K562 (cell line): ENCODE data around the gene BSN.

Experiments
- ETV6 ChIP-seq, 3 experiments: fragments of 150-350 bp in 1 of 3; sonication (generic) in 1 of 3; formaldehyde crosslinking in 1 of 3; IDR thresholded peaks; 2 replicates each; pipeline versions ENCODE4 v1.6.1 to v1.8.0; 2014 to 2022; ENCODE audit warnings: borderline replicate concordance in 2 of 3, low read depth in 2 of 3, antibody characterized with exemption in 1 of 3, low read length in 1 of 3, mild to moderate bottlenecking in 1 of 3, missing genetic modification reagents in 1 of 3
- HDAC3 ChIP-seq: fragments of 450-650 bp; IDR thresholded peaks from 2 replicates; pipeline ENCODE4 v1.6.1; 2018; ENCODE audit warnings: borderline replicate concordance, mild to moderate bottlenecking, moderate library complexity; ENCODE audit not compliant: partially characterized antibody
- KLF10 ChIP-seq: fragments of 250-450 bp; sonication (Bioruptor Pico); IDR thresholded peaks from 2 replicates; pipeline ENCODE4 v1.6.1; 2021; ENCODE audit warnings: matching md5 sums
- MEIS2 ChIP-seq: fragments of 450-650 bp; IDR thresholded peaks from 2 replicates; pipeline ENCODE4 v1.6.1; 2014; ENCODE audit warnings: mild to moderate bottlenecking; ENCODE audit not compliant: partially characterized antibody
- NCOA1 ChIP-seq: fragments of 450-650 bp; IDR thresholded peaks from 2 replicates; pipeline ENCODE4 v1.6.1; 2016; ENCODE audit warnings: low read depth
- NCOA6 ChIP-seq: fragments of 450-650 bp; IDR thresholded peaks from 2 replicates; pipeline ENCODE4 v1.6.1; 2017; ENCODE audit warnings: mild to moderate bottlenecking
- POLR2A ChIP-seq: fragments of 450-650 bp; conservative IDR thresholded peaks from 2 replicates; pipeline ENCODE4 v1.6.1; 2016
- TCF7L2 ChIP-seq: fragments of 150-350 bp; IDR thresholded peaks from 2 replicates; pipeline ENCODE4 v1.6.1; 2016; ENCODE audit warnings: low read depth, mild to moderate bottlenecking, low read length, moderate library complexity
- ZNF384 ChIP-seq: IDR thresholded peaks from 2 replicates; pipeline ENCODE4 v1.6.1; 2012; ENCODE audit warnings: low read depth, low read length, improper control_type of control experiment
- ZNF740 ChIP-seq, 3 experiments: fragments of 200-800 bp in 1 of 3; sonication (Bioruptor generic) in 1 of 3; sonication (generic) in 1 of 3; formaldehyde crosslinking in 1 of 3; IDR thresholded peaks; 2 replicates each; pipeline versions ENCODE4 v1.6.1 to v1.8.0; 2016 to 2022; ENCODE audit warnings: mild to moderate bottlenecking in 2 of 3, missing compliant biosample characterization in 2 of 3, missing genetic modification characterization in 2 of 3, missing genetic modification reagents in 1 of 3
- TF ChIP-seq, protein P1 (sequence below): fragments of 250-450 bp; sonication (Bioruptor Pico); IDR thresholded peaks from 2 replicates; pipeline ENCODE4 v1.8.0; 2021; ENCODE audit warnings: mild to moderate bottlenecking, moderate library complexity
- TF ChIP-seq, protein P2 (sequence below): sonication (generic); formaldehyde crosslinking; IDR thresholded peaks from 2 replicates; pipeline ENCODE4 v1.5.0; 2020; ENCODE audit warnings: missing genetic modification reagents

- TF ChIP-seq, protein P1, sequence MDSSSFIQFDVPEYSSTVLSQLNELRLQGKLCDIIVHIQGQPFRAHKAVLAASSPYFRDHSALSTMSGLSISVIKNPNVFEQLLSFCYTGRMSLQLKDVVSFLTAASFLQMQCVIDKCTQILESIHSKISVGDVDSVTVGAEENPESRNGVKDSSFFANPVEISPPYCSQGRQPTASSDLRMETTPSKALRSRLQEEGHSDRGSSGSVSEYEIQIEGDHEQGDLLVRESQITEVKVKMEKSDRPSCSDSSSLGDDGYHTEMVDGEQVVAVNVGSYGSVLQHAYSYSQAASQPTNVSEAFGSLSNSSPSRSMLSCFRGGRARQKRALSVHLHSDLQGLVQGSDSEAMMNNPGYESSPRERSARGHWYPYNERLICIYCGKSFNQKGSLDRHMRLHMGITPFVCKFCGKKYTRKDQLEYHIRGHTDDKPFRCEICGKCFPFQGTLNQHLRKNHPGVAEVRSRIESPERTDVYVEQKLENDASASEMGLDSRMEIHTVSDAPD (CRISPR knock-in tag): no peak
- TF ChIP-seq KLF10 (CRISPR knock-in tag) (no peak), NCOA6 (no peak), TCF7L2 (no peak), POLR2A (no peak), ZNF740 (CRISPR knock-in tag; IDR thresholded peaks at IDR 0.05) (no peak), ZNF740 (tag; IDR thresholded peaks at IDR 0.05) (no peak), MEIS2 (no peak), HDAC3 (no peak), NCOA1 (no peak), ZNF384 (no peak), ETV6 (IDR thresholded peaks at IDR 0.05; ENCODE audit: borderline replicate concordance in 1 of 2, low read depth in 2 of 2, low read length in 1 of 2) (no peak), ETV6 (CRISPR knock-in tag; IDR thresholded peaks at IDR 0.05; ENCODE audit: borderline replicate concordance) (no peak)
- TF ChIP-seq, protein P2, sequence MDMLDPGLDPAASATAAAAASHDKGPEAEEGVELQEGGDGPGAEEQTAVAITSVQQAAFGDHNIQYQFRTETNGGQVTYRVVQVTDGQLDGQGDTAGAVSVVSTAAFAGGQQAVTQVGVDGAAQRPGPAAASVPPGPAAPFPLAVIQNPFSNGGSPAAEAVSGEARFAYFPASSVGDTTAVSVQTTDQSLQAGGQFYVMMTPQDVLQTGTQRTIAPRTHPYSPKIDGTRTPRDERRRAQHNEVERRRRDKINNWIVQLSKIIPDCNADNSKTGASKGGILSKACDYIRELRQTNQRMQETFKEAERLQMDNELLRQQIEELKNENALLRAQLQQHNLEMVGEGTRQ (CRISPR knock-in tag): no peak
Observed at GRCh38 chr3:49647741-49648140, 93.5 kb downstream of the BSN start.
